ENCODE measurements around the gene TMED1. TPM values are rescaled to one million over a fixed set of nuclear protein-coding genes. Genes with fewer than 3 reads are reported as not detected.
"Not testable (repeated sequence)": the region's sequence is repeated elsewhere in the genome, so short reads cannot be mapped to it uniquely, and the experiment has no call there.

TMED1 gene
- total RNA-seq, 3 donors from 2014 or later: 12.8 to 24.7 (median 15.3) TPM

DNA sequence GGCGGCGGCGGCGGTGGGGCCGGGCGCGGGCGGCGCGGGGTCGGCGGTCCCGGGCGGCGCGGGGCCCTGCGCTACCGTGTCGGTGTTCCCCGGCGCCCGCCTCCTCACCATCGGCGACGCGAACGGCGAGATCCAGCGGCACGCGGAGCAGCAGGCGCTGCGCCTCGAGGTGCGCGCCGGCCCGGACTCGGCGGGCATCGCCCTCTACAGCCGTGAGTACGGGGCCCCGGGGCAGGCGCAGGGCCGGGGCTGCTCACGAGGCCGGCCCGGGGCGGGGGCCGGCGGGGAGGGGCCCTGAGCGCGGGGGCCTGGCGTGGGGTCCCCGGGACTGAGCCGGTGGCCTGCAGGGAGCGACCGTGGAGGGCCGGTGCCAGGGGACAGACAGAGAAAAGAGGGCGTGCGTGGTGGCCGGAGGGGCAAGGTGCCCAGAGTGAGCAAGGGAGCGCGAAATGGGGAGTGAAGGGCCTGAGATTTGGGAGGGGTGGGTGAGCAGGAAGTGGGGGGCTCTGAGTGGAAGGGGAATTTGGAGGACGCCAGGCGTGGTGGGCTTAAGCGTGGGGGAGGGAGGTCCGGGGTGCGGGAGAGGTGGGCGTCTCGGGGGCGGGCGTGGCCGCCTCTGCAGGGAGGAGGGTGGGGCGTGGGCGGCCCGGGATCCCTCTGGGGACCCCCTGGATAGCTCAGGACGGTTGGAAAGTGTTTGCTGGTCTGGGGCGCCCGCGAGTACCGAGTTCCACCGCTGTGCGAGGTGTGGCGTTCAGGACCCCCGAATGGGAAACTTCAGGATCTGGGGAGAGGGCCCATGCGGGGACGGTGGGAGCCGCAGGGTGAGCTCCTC lies 35.9 kb upstream of the TMED1 start:
- intact Hi-C loops (cut with DNase I, micrococcal nuclease): no loop called here
- DNase-seq (peak; percentile 51 to 81 (median 75)), ATAC-seq (peak; percentile 0)
- Histone ChIP-seq H3K36me3 (ENCODE audit: low read depth) (peaks cover 3% of the 10 kb centered on the region), H3K4me3 (peak overlapping the region; percentile 83), H3K9me3 (no peaks in the 10 kb centered on the region), H3K4me1 (ENCODE audit: low read depth) (peaks cover 14% of the 10 kb centered on the region)
- TF ChIP-seq, protein P1, sequence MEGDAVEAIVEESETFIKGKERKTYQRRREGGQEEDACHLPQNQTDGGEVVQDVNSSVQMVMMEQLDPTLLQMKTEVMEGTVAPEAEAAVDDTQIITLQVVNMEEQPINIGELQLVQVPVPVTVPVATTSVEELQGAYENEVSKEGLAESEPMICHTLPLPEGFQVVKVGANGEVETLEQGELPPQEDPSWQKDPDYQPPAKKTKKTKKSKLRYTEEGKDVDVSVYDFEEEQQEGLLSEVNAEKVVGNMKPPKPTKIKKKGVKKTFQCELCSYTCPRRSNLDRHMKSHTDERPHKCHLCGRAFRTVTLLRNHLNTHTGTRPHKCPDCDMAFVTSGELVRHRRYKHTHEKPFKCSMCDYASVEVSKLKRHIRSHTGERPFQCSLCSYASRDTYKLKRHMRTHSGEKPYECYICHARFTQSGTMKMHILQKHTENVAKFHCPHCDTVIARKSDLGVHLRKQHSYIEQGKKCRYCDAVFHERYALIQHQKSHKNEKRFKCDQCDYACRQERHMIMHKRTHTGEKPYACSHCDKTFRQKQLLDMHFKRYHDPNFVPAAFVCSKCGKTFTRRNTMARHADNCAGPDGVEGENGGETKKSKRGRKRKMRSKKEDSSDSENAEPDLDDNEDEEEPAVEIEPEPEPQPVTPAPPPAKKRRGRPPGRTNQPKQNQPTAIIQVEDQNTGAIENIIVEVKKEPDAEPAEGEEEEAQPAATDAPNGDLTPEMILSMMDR (IDR thresholded peaks at IDR 0.05): no peak

- DNase-seq (peak; percentile 99 to 100 (median 100)), ATAC-seq (peak; percentile 92)
- intact Hi-C loops (cut with DNase I, micrococcal nuclease): no loop called here
- peaks cover 11% of the 10 kb centered on the region for H3K4me1 ChIP-seq (ENCODE audit: low read depth)
- H3K9me3 ChIP-seq: no peaks in the 10 kb centered on the region
- peak within 1 kb of the TSS; percentile 83 for H3K4me3 ChIP-seq
- H3K36me3 ChIP-seq (ENCODE audit: low read depth): peaks cover 3% of the 10 kb centered on the region
- TF ChIP-seq, protein P1 (IDR thresholded peaks at IDR 0.05): peak; percentile 87
Observed at GRCh38 chr19:10870955-10871603, 35.1 kb upstream of the TMED1 start, which contains the start of gene CARM1. Gene CARM1, plus strand, starts transcription at chr19:10871553. Its CDS starts 150 bp downstream, at chr19:10871703.

GRCh38 chr19:10870501-10870954 lies 34.5 kb upstream of the TMED1 start:
- Histone ChIP-seq H3K4me3 (no peak overlapping the region), H3K4me1 (ENCODE audit: low read depth) (peaks cover 11% of the 10 kb centered on the region), H3K36me3 (ENCODE audit: low read depth) (peaks cover 3% of the 10 kb centered on the region), H3K9me3 (no peaks in the 10 kb centered on the region)
- TF ChIP-seq, protein P1 (IDR thresholded peaks at IDR 0.05): no peak
- ATAC-seq (no peak), DNase-seq (no peak)
- intact Hi-C loops (cut with DNase I, micrococcal nuclease): no loop called here

DNA sequence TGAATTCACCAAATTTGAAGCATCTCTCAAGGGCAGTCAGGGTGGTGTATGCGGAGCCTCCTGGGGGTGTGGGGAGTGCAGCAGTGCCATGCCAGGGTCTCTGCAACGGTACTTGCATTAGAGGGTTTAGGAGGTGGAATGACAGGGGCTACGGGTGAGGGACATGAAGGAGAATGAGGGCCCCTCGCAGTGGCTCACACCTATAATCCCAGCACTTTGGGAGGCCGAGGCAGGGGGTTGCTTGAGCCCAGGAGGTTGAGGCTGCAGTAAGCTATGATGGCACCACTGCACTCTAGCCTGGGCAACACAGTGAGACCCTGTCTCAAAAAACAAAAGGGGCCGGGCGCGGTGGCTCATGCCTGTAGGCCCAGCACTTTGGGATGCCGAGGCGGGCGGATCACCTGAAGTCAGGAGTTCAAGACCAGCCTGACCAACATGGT lies 33.9 kb upstream of the TMED1 start:
- not testable (repeated sequence) for H3K9me3 ChIP-seq; H3K4me3 ChIP-seq; ATAC-seq; H3K36me3 ChIP-seq (ENCODE audit: low read depth)
- peaks cover 11% of the 10 kb centered on the region for H3K4me1 ChIP-seq (ENCODE audit: low read depth)
- DNase-seq: peak; percentile 61 to 72 (median 64)
- intact Hi-C loops (cut with DNase I, micrococcal nuclease): loop anchor here in 1 of 2 donors (10.0 kb wide), 1 partner anchor 155 kb away; the partner anchor contains the start of gene DNM2

DNA sequence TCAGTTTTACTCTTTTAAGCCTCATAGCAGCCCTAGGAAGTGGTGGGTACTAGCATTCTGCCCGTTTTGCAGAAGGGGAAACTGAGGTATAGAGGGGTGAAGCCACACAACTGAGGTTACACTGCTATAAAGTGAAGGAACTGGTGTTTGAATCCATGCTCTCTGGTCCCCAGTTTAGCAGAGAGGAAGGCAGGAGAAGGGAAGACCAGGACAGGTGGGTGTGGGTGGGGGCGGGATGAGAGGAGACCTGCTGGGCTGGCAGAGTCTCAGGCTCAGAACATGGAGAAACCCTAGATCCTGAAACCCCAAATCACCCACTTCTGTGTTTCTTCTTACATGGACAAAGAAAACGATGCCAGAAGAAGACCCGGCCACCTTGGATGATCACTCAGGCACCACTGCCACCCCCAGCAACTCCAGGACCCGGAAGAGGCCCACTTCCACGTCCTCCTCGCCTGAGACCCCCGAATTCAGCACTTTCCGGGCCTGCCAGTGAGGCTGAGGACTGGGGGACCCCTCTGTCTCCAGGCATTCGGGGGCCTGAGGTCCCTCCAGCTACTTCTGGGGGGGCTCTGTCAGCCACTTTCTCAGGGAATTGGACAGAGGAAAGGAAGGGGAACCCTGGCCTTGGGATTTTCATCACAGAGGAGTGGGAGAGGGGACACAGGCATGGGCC lies 33.0 kb upstream of the TMED1 start:
- Histone ChIP-seq H3K9me3 (no peaks in the 10 kb centered on the region), H3K36me3 (ENCODE audit: low read depth) (peaks cover 3% of the 10 kb centered on the region), H3K4me1 (ENCODE audit: low read depth) (peaks cover 7% of the 10 kb centered on the region), H3K4me3 (no peak overlapping the region)
- no peak for ATAC-seq
- TF ChIP-seq, protein P1 (IDR thresholded peaks at IDR 0.05): no peak
- no peak for DNase-seq
- intact Hi-C loops (cut with DNase I, micrococcal nuclease): loop anchor here in 1 of 2 donors (10.0 kb wide), 1 partner anchor 154 kb away; the partner anchor contains the start of gene DNM2

All from mucosa of descending colon (tissue), 3 donors.